Lower leg skin (tissue), 4 donors: ENCODE results near the gene ZNFX1. TPM values are rescaled to one million over a fixed set of nuclear protein-coding genes. Genes with fewer than 3 reads are reported as not detected.

Source experiments
- DNase-seq, 2 donors: peaks; one replicate each; pipeline ENCODE4 v3.0.0-alpha.2; 2019; ENCODE audit warnings: low spot score in 2 of 2
- H3K4me3 ChIP-seq: fragments of 200-600 bp; sonication (generic); 2 replicates; pipeline ENCODE4 v1.5.1; 2017; ENCODE audit warnings: mild to moderate bottlenecking, low read depth; ENCODE audit not compliant: poor library complexity, severe bottlenecking
- POLR2A ChIP-seq, 2 donors: fragments of 450-650 bp; IDR thresholded peaks; one replicate each; pipeline ENCODE4 v1.6.1; 2016 to 2017; ENCODE audit warnings: antibody characterized with exemption in 2 of 2, mild to moderate bottlenecking in 1 of 2, moderate library complexity in 1 of 2
- WGBS, 2 donors: methylation state at CpG; one replicate each; pipeline ENCODE4 v1.1.5; 2018; 5-methylcytosine and 5-hydroxymethylcytosine counted together
- intact Hi-C: fragments of 100-400 bp; cut with DNase I; formaldehyde crosslinking; loops from one replicate; pipeline ENCODE4 v1.15.0; 2023; ENCODE audit warnings: low total_unique reads
- total RNA-seq, 4 donors: library from RNA; depleted of rRNA; stranded (reverse); fragments of >200 nt; gene quantifications; one replicate each; pipeline ENCODE4 v1.1.0, GENCODE V29; 2016
- TF ChIP-seq, protein P1 (sequence below), 3 donors: fragments of 450-650 bp; IDR thresholded peaks; one replicate each; pipeline ENCODE4 v1.5.1; 2016; ENCODE audit warnings: antibody characterized with exemption in 3 of 3, mild to moderate bottlenecking in 3 of 3, moderate library complexity in 2 of 3

The ZNFX1 gene
- 10 to 100 TPM; 26.0 to 31.4 (median 28.1) TPM for total RNA-seq

DNA sequence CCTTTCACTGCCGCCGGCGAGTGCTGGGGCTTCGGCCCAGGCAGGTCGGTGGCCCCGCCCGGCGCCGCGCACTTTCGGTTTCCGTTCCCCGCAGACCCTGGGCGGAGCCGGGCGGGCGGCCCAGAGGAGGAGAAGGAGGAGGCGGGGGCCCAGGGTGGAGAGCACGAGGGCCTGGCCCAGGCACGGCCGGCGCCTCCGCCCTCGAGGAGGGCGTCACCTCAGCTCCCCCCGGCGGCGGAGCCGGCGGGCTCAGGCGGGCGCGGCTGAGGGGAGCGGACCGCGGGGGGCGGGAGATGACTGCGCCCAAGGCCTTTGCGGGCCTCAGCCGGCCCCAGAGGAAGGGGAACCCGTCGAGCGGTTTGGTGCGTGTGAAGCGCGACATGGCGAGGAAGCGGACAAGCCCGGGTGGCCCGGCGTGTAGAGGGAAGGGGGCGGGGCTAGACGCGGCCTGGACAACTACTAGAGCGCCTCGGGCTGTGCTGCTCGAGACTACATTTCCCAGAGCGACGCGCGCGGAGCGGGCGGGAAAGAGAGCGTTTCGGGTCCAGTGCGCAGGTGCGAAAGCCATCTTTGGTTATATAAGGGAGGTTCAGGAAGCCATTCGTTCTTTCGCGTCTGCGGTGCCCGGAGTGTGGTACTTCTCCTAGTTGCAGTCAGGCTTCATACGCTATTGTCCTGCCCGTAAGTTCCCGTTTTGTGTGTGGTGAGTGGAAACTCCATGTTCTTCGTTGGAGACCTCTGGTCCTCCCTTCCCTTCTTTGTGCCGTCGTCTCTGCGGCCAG lies at the start of gene ZNFX1:
TSS of gene ZNFX1 (minus strand) at position 22 of the 782 bp plus-strand sequence. CDS start 2,218 bp downstream, outside the sequence.
- H3K4me3 ChIP-seq: peak within 1 kb of the TSS; percentile 96
- DNase-seq: peak; percentile 99 to 100
- 0 to 1% methylated on average over 26 to 42 of the region's 80 CpGs for WGBS, 2 donors
- TF ChIP-seq, protein P1, sequence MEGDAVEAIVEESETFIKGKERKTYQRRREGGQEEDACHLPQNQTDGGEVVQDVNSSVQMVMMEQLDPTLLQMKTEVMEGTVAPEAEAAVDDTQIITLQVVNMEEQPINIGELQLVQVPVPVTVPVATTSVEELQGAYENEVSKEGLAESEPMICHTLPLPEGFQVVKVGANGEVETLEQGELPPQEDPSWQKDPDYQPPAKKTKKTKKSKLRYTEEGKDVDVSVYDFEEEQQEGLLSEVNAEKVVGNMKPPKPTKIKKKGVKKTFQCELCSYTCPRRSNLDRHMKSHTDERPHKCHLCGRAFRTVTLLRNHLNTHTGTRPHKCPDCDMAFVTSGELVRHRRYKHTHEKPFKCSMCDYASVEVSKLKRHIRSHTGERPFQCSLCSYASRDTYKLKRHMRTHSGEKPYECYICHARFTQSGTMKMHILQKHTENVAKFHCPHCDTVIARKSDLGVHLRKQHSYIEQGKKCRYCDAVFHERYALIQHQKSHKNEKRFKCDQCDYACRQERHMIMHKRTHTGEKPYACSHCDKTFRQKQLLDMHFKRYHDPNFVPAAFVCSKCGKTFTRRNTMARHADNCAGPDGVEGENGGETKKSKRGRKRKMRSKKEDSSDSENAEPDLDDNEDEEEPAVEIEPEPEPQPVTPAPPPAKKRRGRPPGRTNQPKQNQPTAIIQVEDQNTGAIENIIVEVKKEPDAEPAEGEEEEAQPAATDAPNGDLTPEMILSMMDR (IDR thresholded peaks at IDR 0.05): peak in 1 of 3 donors; percentile 5
- TF ChIP-seq POLR2A (IDR thresholded peaks at IDR 0.05): peak in 1 of 2 donors; percentile 91
- intact Hi-C loops: no loop called here

GRCh38 chr20:49326026-49326425 lies 48.2 kb upstream of the ZNFX1 start:
- intact Hi-C loops: no loop called here
- no peak for DNase-seq
- 25 to 32% methylated on average over 10 of the region's 10 CpGs for WGBS, 2 donors
- TF ChIP-seq, protein P1 (IDR thresholded peaks at IDR 0.05): no peak
- no peak for TF ChIP-seq POLR2A (IDR thresholded peaks at IDR 0.05)
- no peak overlapping the region for H3K4me3 ChIP-seq

DNA sequence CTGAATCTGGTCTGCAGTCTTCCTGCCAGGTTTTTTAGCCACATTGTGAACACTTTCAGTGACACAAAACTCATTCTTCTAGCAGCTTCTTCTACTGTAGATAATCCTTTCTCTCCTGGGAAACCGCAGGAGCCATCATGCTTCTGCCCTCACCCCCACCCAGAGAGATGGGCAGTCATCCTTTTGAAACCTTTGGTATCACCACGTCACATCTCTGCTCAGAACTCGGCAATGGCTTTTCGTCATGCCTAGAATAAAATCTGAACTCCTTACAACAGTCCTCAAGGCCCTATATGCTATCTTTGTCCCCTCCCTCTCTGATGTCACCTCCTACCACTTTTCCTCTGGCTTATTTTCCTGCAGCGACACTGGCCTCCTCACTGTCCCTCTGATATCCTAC lies 46.4 kb upstream of the ZNFX1 start:
- 87 to 92% methylated on average over 5 of the region's 5 CpGs for WGBS, 2 donors
- no peak for DNase-seq
- TF ChIP-seq POLR2A (IDR thresholded peaks at IDR 0.05): no peak
- TF ChIP-seq, protein P1 (IDR thresholded peaks at IDR 0.05): no peak
- intact Hi-C loops: no loop called here
- no peak overlapping the region for H3K4me3 ChIP-seq

GRCh38 chr20:49323622-49324238 lies 45.9 kb upstream of the ZNFX1 start:
- TF ChIP-seq POLR2A (IDR thresholded peaks at IDR 0.05): no peak
- TF ChIP-seq, protein P1 (IDR thresholded peaks at IDR 0.05): no peak
- no peak for DNase-seq
- WGBS, 2 donors: 47 to 50% methylated on average over 9 of the region's 9 CpGs
- intact Hi-C loops: no loop called here
- H3K4me3 ChIP-seq: no peak overlapping the region

DNA sequence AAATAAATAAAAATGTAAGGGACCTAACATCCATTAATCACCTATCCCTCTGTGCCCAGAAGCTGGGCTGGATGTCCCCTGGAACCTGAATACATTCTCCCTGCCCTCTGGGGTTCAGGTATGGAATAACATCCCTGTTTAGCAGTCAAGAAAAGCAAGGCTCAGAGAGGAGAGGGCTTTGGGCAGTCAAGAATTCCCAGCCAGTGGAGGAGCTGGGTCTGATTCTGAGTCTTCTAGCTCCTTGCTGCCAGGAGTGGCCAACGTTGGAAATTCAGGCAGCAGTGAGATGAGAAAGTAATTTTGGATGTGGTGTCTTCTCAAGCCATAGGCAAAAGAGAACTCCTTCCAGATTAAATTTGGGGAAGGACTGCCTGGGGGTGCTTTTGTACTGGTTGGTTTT lies 42.6 kb upstream of the ZNFX1 start:
- 5 to 7% methylated on average over 1 of the region's 1 CpG for WGBS, 2 donors
- no peak for DNase-seq
- intact Hi-C loops: no loop called here
- no peak overlapping the region for H3K4me3 ChIP-seq
- TF ChIP-seq, protein P1 (IDR thresholded peaks at IDR 0.05): no peak
- TF ChIP-seq POLR2A (IDR thresholded peaks at IDR 0.05): no peak
